M059J (cell line): ENCODE measurements around the gene MYO16. TPM values are rescaled to one million over a fixed set of nuclear protein-coding genes. Genes with fewer than 3 reads are reported as not detected.

Source experiments
- DNase-seq: peaks from one replicate; pipeline ENCODE4 v3.0.0-alpha.2; 2012; ENCODE audit warnings: low read depth
- total RNA-seq: library from RNA; depleted of rRNA; stranded (reverse); fragments of >200 nt; shearing (Covaris generic); gene quantifications from 2 replicates; pipeline ENCODE4 v1.2.3, GENCODE V29; 2014

Gene MYO16
- total RNA-seq, 1 experiment from 2014 or later = not detected

DNA sequence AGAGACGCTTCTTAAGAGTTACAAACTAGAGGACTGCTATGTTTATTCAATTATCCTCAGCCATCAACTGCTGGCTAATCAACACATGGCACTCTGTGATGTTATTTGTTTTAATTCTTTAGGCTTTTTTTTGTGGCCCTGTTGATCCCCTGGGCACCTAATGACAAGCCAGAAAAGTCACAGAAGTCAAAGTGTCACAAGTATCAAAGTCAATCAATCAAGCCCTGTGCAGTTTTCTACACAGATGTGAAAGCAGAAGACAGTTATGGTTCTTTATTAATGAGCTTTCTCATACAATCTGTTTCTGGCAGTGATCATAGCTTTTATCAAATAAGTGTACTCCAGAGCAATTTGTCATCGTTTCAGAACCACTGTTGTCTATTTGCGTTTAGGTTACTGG lies 34.3 kb downstream of the MYO16 start:
- DNase-seq = no peak

DNA sequence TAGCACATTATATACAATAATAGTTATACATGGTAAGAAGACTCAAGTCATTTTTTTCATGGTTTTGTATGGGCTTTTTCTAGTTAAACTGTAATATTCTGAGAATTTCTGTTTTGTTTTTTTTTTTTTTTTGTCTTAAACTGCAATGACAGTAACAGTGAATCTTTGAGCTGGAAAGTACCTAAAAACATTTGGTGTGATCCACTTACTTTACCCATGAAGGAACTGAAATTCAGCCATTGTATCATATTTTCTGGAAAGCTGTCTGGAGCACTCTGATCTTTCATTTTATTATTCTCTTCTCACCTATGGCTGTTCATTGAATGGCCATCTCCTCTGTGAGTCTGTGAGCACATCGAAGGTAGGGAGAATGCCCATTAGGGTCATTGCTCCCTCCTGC lies 37.8 kb downstream of the MYO16 start:
- no peak for DNase-seq

DNA sequence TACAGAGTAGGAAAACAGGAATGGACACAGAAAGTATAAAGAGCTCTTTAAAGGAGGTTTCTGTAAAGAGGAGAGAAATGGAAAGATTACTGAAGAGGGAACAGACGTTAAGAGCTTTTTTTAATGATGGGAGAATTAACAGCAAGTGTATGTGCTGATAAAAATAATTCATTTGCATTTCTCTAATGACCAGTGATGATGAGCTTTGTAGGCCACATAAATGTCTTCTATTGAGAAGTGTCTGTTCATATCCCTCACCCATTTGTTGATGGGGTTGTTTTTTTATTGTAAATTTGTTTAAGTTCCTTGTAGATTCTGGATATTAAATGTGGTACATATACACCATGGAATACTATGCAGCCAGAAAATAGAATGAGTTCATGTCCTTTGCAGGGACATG lies 40.0 kb downstream of the MYO16 start:
- DNase-seq = no peak

DNA sequence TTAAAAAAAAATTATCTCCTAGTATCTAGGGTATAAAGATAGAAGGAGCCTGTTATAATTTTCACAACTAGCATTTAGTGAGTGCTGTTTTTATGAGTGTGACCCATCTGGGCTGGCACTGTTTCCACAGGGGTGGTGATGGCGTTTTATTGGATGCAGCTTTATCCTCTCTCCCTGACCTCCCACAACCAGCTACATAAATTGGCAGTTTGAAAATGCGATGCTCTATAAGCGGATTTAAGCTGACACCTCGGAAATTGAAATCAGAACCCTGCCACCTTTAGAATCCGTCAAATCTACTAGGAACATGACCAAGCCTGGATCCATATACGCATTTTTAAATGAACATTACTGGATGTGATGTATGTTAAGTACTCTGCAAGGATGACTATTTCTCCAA lies 44.9 kb downstream of the MYO16 start:
- no peak for DNase-seq

DNA sequence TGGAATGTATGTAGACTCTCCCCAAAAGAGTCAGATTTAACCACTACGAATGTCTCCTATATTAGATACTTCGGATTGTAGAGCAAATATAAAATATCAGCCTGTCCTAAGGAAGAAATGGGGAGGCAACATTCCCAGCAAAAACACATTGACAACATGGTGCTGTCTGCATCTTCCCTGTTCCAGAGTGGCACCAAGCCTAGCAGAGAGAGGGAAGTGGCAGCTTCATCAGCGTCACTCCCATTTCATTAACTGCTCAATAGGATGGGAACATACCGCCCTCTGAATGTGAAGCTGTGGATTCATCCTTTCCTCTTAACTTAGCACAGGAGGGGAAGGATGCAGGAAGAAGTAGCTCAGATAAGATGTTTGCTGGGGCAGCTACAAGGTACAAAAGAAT lies 45.4 kb downstream of the MYO16 start:
- no peak for DNase-seq

DNA sequence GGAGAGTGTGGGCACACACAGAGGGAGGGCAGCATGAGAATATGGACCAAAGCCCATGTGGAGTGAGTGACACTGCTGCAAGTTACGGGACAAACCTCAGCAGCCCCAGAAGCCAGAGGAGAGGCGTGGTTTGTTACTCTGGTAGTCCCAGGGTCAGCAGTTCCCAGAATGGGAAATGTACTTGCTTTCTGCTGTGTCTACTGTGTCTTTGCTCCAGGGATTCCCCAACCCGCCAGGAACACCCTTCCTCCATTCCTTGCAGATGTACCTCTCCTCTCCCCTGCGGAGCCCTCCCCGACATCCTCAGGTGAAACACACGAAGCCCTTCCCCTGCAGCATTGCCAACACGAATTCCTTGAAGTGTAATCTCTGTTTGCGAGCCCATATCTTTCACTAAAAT lies 47.2 kb downstream of the MYO16 start:
- DNase-seq = no peak

DNA sequence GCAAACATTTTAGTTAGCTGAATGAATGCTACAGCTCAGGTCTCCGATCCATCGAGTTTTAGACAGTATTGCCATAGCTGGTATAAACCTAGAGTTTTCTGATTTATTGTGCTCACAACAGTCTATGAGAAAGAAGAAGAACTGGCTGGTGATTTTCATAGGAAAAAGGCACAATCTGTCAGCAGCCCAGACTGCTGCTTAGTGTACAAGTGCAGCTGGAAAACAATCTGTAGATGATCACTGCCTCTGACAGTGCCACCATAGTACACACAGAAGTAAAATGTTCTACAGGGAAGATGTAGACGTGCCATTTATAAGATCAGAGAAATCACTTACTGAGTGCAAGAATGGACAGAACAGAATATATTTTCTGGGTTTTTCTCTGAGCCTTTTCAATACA lies 48.4 kb downstream of the MYO16 start:
- DNase-seq = no peak

DNA sequence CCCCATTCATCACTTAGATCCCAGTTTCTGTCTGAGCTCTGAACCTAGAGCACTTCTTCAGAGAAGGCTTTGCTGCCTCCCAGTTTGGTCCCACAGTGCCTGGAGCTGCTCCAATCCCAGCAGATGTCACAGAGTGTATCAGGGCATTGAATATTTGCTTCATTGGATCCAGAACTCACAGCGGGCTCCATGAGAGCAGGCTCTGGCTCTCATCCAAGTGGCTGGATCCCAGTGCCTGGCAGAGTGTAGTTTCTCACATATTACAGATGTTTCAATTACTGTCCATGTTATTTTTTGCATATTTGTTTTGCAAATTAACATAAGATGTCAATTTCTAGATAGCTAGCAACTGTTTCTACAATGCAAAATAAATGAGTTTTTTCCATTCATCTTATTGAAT lies 50.6 kb downstream of the MYO16 start:
- no peak for DNase-seq

DNA sequence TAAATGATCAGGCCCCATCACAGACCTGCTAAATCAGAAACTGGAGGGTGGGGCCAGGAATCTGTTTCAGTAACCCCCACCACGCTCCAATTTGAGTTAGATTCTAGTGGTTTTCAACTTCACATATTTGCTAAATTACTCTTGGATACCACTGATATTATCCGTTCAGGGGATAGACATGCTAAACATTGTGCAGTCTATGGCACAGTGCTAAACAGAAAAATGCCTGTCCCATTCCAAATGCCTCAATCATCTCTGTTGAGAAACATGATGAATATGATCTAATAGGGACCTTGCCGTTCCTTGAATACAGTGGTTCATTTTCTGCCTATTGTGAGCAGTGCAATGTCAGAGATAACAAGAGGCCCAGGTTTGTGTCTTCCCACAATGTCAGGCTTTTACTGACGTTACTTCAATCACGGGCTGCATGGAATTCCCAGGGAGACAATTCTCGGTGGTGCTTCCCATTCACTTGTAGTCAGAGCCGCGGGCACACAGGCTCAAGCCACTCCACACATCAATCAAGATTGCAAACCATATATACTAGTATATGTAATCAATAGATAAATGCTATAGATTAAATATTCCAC lies 52.7 kb downstream of the MYO16 start:
- DNase-seq = no peak

DNA sequence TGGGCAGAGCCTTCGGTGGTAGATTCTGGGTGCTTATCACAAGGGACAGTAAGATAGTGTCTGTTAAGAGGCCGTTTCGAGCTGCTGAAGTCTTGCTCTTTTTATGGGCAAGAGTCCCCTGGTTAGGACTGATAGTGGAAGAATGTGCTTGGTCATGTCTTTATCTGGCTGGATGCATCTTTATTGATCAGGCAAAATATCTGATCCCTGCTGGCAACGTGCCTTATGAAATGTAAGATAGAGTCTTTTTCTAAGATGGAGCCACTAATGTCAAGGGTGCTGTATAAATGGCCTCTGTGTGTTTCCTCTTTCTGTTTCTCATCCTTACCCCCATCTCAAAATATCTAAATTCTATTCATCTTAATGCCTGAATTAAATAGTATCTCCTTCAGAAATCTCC lies 53.3 kb downstream of the MYO16 start:
- DNase-seq = no peak

DNA sequence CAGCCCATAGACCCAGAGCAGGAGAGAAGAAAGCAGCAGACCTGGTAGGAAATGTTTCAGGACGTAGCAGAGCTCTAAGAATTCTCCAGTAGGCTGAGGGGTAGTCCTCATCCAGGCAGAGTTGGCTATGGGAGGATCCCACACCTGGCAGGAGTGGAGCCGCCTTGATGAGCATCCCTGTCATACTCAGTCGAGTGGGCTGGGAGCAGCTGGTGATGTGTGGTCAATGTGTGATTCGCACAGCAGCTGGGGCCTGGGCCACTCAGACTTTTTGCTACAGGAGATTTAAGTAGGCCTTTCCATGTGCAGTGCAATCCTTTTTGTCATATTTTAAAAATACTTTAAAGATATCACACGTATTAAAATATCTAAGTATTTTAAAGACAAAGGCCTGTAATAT lies 56.6 kb downstream of the MYO16 start:
- DNase-seq = no peak

DNA sequence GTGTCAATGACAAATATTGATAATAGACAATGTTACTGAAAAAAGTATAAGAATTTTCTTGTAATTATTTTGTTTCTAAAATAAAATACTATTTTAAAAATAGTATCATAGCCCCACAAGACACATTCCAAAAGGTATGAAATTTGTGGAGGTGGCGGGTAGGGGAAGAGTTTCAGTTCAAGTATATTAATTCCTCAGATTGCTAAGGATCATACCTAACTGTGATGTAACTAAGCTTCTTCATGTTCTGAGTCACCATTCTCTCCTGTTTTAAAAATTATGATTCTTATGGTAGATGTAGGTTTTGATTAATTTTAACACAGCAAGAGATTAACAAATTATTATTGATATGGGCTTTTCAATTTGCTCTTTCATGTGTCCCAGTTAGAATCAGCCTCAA lies 61.3 kb downstream of the MYO16 start:
- no peak for DNase-seq

DNA sequence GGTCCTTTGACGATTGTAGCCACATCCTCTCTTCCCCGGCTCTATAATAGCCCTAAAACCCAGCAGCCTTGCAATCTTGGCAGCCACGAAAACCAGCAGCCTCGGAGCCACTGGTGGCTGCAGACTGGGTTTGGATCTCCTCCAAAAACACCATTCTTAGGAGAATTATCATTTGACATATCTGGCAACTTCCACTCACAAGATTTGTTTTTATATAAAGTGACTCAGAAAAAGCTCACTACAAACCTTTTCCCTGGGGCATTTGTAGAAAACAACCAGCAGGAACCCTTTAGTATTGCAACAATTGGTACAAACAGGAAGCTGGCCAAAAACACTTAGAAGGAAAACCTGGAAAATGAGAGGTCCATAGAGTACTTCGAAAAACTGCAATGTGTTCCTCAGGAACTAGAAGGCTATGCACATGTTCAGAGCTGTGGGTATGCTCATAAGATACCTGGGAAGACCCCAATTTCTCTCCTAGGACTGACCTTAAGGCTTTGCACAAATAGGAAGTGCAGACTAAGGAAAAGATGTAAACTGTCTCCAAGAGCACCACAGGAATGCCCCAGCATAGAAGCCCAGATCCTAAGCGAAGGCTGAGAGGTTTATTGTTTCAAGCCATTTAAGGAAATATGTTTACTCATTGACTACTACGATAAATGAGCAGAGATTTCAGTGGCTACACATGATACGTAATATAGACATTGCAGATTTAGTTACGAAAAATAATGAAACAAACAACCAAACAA lies 71.2 kb downstream of the MYO16 start:
- DNase-seq = peak; percentile 60

DNA sequence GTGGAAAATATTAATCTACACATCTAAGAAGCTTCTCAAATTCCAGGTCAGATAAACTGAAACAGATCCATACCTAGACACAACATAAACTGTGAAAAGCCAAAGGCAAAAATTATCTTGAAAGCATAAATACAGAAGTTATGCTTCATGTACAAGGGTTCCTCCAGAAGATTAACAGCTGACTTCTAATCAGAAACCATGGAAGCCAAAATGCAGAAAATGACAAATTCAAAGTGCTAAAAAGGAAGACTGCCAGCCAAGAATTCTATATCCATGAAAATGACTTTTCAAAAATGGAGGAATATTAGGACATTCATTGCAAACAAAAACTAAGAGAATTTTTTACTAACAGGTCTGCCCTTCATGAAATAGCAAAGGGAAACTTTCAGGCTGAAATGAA lies 72.8 kb downstream of the MYO16 start:
- DNase-seq = no peak

DNA sequence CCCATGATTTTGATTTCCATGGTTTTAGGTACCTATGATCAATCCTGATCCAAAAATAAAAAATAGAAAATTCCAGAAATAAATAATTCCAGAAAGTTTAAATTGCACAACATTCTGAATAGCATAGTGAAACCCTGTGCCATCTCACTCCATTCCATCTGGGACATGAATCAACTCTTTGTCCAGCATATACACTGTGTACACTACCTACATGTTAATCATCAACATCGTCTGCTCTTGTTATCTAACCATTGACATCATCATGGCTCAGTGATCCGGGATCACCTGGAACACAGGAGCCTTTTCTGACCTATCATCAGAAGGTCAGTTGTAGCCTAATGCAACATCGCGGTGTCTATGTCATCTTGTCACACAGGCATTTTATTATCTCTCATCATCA lies 75.6 kb downstream of the MYO16 start:
- no peak for DNase-seq

DNA sequence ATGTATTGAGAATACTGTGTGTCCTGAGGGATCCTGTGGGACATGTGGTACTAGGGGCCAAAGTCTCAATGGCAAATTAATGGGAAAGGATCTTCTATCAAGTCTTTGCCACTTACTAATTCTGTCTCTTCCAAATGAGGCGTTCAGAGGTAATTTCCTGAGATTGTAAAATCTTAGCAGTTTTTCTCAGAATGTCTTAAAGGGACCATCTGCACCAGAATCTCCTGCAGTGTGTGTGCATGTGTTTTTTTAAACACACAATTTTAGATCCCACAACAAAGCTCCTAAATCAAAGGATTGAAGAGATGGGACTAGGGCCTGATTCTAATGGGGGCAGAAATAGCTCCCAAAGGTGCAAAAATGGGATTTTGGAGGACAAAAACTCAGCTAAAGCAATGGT lies 78.2 kb downstream of the MYO16 start:
- no peak for DNase-seq

DNA sequence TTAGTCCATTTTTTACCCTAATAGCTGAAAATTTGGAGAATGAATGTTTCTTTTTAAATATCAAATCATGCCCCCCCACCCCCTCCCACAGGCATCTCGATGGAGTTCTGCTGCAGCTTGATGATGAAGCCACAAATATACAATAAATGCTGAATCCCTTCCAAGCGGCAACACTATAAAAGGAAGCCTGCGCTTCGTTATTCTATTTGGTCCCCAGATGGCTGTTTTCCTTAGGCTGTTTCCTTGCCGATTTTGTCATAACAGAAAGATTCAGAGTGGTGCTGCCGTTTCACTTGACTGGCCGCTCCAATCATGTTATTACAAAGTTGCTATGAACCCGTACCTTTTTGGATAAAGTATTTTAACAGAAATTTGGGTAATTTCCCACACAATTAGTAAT lies 79.5 kb downstream of the MYO16 start:
- DNase-seq = no peak

DNA sequence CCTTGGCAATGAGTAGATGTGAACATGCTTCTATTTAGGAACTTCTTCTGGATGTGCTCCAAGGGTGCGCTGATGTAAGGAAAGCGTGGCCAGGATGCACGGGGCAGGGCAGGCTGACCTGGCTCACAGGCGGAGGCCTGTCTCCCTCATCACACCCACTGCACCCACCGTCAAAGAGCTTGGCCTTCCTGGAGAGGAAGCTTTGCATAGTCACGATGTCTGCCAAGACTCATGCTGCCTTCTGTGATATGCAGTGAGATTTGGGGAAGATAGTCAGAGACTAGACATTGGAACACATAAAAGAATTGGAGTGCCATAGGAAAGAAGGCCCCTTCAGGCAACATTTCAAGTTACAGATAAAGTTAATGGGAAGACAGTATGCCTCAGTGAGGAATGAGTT lies 82.0 kb downstream of the MYO16 start:
- DNase-seq = no peak

DNA sequence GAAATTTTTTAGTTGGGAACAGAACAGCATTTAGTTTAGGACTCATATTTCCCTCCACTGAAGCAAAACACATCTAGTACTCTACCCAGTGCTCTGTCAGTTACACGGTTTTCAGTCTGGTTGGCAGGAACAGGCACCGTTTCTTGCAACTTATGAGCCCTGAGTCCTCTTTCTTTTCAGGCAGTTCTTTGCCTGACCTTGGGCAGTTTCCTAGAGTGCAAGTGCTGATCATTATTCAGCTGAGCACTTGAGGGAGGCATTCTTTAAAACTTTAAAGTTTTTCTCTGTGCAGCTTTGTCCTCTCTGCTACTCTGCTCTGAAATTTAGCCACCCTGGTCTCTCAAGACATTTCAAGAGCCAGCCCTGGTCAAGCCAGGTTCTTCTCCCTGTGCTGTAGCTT lies 96.1 kb downstream of the MYO16 start:
- no peak for DNase-seq

DNA sequence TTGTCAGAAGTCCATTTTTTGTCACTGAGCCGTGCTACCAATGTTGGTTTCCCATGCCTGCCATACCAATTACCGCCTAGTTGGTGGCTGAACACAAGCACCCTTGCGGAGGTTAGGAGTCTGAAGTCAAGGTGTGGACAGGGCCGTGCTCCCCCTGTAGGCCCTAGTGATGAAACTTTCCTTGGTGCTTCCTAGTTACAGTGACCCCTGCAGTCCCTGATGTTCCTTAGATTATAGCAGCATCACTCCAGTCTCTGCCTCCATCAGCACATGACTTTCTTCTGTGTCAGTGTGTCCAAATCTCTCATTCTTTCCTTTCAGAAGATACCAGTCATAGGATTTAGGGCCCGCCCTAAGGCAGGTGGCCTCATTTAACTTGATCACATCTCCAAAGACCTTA lies 99.0 kb downstream of the MYO16 start:
- DNase-seq = peak; percentile 1

DNA sequence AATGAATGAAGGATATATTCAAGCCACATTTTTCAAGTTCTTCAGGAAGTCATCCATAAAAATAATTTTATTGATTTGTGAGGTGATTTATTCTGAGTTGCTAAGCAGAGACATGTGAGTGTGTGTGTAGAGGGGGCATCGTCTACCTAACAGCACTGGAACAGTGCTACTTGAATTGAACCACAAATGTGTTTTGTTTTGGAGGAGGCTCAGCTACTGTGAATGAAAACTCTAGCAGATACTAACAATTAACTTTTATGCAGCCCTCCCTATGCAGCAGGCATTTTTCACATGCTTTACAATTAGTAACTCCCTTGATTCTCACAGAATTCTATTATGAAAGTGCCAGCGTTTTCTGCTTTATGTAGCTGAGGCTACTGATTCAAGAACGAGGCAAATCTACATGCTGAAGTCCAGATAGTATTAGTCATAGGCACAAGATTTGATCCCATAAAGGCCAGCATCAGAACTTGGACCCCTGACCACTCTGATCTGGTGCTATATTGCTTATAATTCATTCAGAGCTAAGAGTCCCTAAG lies 103.7 kb downstream of the MYO16 start:
- DNase-seq = no peak

DNA sequence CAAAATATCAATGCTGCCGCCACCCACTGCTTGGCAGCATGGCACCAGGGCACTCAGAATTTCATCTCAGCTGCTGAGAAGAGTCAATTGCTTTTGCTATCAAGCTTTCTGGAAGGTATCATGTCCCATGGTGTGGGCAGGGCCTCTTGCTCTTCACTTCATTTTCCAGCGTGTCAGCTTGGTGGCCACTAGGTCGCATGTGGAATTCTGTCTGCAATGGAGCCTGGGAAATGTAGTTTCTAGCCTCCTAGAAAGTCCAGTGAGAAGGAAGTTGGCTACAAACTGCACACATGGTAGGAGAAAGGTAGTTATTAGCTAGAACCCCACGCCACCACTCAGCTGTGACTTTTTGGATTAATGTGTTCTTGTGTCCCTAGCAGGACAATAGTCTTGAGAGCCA lies 105.3 kb downstream of the MYO16 start:
- no peak for DNase-seq

DNA sequence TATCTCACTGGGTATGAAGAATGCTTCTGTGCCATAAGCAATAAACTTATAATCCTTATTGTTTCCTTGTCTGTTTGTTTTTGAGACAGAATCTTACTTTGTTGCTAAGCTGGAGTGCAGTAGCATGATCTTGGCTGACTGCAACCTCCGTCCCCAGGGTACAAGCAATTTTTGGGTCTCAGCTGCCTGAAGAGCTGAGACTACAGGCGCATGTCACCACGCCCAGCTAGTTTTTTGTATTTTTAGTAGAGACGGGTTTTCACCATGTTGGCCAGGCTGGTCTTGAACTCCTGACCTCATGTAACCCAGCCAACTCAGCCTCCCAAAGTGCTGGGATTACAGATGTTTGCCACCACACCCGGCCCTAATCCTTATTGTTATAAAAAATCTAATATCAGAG lies 112.5 kb downstream of the MYO16 start:
- DNase-seq = no peak
